ENCODE measurements around the gene SENP1. TPM values are rescaled to one million over a fixed set of nuclear protein-coding genes. Genes with fewer than 3 reads are reported as not detected.

The SENP1 gene
- total RNA-seq, 4 donors from 2014 or later, result 11.0 to 37.1 (median 16.9) TPM

GRCh38 chr12:48135027-48135426 is 29.1 kb upstream of the SENP1 start:
- no peak overlapping the region for H3K27ac ChIP-seq
- peaks cover 0 to 56% (median 0%) of the 10 kb centered on the region in 3 donors for H3K36me3 ChIP-seq
- TF ChIP-seq CTCF (IDR thresholded peaks at IDR 0.05) (no peak), POLR2A (IDR thresholded peaks at IDR 0.05) (no peak)
- no peaks in the 10 kb centered on the region for H3K4me1 ChIP-seq
- H3K9me3 ChIP-seq, result no peaks in the 10 kb centered on the region
- no peak for DNase-seq
- H3K27me3 ChIP-seq, result no peaks in the 10 kb centered on the region
- H3K4me3 ChIP-seq, result no peak overlapping the region

- no peak for TF ChIP-seq CTCF (IDR thresholded peaks at IDR 0.05)
- no peak for TF ChIP-seq POLR2A (IDR thresholded peaks at IDR 0.05)
- Histone ChIP-seq H3K4me3 (no peak overlapping the region), H3K4me1 (no peaks in the 10 kb centered on the region), H3K27me3 (no peaks in the 10 kb centered on the region), H3K9me3 (no peaks in the 10 kb centered on the region), H3K27ac (no peak overlapping the region), H3K36me3 (peaks cover 0 to 47% (median 0%) of the 10 kb centered on the region in 3 donors)
- DNase-seq, result no peak
Observed at GRCh38 chr12:48132826-48133225, 26.9 kb upstream of the SENP1 start.

GRCh38 chr12:48131517-48131916 is 25.6 kb upstream of the SENP1 start:
- Histone ChIP-seq H3K4me1 (no peaks in the 10 kb centered on the region), H3K4me3 (no peak overlapping the region), H3K27me3 (no peaks in the 10 kb centered on the region), H3K9me3 (no peaks in the 10 kb centered on the region), H3K36me3 (peaks cover 0 to 47% (median 0%) of the 10 kb centered on the region in 3 donors), H3K27ac (no peak overlapping the region)
- DNase-seq, result no peak
- no peak for TF ChIP-seq CTCF (IDR thresholded peaks at IDR 0.05)
- TF ChIP-seq POLR2A (IDR thresholded peaks at IDR 0.05), result no peak

GRCh38 chr12:48129376-48129775 is 23.5 kb upstream of the SENP1 start:
- peaks cover 0 to 30% (median 0%) of the 10 kb centered on the region in 3 donors for H3K36me3 ChIP-seq
- no peaks in the 10 kb centered on the region for H3K9me3 ChIP-seq
- H3K4me3 ChIP-seq, result no peak overlapping the region
- H3K27ac ChIP-seq, result no peak overlapping the region
- H3K4me1 ChIP-seq, result no peaks in the 10 kb centered on the region
- H3K27me3 ChIP-seq, result no peaks in the 10 kb centered on the region
- TF ChIP-seq CTCF (IDR thresholded peaks at IDR 0.05), result no peak
- no peak for TF ChIP-seq POLR2A (IDR thresholded peaks at IDR 0.05)
- no peak for DNase-seq

GRCh38 chr12:48128800-48129199 is 22.9 kb upstream of the SENP1 start:
- H3K36me3 ChIP-seq, result peaks cover 0 to 25% (median 0%) of the 10 kb centered on the region in 3 donors
- no peaks in the 10 kb centered on the region for H3K27me3 ChIP-seq
- no peak for DNase-seq
- no peak overlapping the region for H3K27ac ChIP-seq
- no peak overlapping the region for H3K4me3 ChIP-seq
- no peak for TF ChIP-seq CTCF (IDR thresholded peaks at IDR 0.05)
- TF ChIP-seq POLR2A (IDR thresholded peaks at IDR 0.05), result no peak
- H3K9me3 ChIP-seq, result no peaks in the 10 kb centered on the region
- no peaks in the 10 kb centered on the region for H3K4me1 ChIP-seq

All from Peyer's patch (tissue), 4 donors.